Measurements from ENCODE around the gene KBTBD4.

DNA sequence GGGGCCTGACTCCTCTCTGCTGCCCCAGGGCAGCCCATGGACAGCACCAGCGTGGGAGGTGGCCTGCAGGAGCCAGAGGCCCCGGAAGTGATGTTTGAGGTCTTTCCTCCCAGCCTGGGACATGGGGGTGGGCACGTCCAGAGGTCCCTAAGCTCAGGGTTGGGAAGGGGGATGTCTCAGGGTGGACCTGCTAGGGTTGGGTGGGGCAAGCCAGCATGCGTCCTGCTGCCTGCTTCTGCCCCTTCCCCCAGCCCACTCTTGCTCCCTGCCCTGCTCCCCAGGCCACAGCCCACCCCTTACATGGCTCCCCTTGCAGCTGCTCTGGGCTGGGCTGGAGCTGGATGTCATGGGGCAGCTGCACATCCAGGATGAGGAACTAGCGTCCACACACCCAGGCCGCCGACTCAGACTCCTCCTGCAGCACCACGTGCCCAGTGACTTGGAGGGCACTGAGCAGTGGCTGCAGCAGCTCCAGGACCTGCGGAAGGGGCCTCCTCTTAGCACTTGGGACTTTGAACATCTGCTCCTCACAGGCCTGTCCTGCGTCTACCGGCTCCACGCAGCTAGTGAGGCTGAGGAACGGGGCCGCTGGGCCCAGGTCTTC, 9.1 kb upstream of the KBTBD4 start:
- TF ChIP-seq CTCF (IDR thresholded peaks at IDR 0.05; ENCODE audit: low read length) (no peak), EZH2 (IDR thresholded peaks at IDR 0.05; ENCODE audit: borderline replicate concordance, low read length) (no peak)

Measured in OCI-LY1 (cell line).